ENCODE data around the gene NBPF12.
A peak's percentile ranks its signal among the peaks of the same experiment; 100 is the strongest.
"Not testable (repeated sequence)": the region's sequence is repeated elsewhere in the genome, so short reads cannot be mapped to it uniquely, and the experiment has no call there.

NBPF12 gene, protein sequence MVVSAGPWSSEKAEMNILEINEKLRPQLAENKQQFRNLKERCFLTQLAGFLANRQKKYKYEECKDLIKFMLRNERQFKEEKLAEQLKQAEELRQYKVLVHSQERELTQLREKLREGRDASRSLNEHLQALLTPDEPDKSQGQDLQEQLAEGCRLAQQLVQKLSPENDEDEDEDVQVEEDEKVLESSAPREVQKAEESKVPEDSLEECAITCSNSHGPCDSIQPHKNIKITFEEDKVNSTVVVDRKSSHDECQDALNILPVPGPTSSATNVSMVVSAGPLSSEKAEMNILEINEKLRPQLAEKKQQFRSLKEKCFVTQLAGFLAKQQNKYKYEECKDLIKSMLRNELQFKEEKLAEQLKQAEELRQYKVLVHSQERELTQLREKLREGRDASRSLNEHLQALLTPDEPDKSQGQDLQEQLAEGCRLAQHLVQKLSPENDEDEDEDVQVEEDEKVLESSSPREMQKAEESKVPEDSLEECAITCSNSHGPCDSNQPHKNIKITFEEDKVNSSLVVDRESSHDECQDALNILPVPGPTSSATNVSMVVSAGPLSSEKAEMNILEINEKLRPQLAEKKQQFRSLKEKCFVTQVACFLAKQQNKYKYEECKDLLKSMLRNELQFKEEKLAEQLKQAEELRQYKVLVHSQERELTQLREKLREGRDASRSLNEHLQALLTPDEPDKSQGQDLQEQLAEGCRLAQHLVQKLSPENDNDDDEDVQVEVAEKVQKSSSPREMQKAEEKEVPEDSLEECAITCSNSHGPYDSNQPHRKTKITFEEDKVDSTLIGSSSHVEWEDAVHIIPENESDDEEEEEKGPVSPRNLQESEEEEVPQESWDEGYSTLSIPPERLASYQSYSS (N-terminal part only)

DNA sequence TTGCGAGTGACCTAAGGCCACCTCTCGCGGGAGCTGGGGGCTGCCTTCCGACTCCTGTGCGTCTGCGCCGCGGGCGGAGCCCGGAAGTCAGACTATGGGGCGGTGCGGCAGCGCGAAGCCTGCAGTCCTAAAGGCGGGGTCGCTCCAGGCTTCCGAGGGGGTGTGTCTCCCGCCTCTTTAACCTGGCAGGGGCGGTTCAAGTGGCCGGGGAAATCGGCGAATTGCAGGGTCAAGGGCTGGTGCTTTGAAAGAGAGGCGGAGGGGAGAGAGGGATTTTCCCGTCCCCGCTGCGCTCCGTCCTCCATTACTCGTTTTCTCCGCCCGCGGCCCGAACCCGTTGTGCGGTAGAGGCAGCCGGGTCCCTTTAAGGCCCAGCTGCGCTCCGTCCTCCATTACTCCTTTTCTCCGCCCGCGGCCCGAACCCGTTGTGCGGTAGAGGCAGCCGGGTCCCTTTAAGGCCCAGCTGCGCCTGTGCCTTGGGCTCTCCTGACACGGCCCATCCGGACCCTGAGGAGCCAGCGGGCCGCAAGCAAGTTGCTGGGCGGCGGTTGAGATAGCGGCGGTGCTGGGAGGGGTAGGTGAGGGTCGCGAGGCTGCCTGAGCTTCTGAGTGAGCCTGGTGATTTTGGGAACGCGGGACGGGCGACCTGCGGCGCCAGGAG is at the start of gene NBPF12:
Gene NBPF12, plus strand, starts transcription at position 83 of the 661 bp plus-strand sequence. CDS start 21,820 bp downstream, outside the sequence.
- DNase-seq, result peak; percentile 81

DNA sequence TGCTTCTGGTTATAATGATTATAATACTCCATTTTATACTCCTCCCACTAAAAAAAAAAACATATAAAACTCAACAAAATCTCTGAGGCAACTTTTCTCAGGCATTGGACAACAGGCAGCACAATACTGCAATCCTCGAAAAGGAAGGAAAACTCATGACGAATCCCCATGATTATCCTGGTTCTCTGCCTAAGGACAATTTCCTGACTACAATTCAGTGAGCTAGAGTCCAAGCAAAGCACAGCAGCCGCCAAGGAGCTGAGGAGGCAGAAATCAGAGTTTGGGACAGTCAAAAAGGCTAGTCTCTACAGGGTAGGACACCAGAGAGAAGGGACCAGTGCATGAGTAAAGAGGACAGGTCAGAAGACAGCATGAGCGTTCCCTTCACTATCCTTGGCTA is 46.8 kb upstream of the NBPF12 start:
- DNase-seq, result not testable (repeated sequence)

DNA sequence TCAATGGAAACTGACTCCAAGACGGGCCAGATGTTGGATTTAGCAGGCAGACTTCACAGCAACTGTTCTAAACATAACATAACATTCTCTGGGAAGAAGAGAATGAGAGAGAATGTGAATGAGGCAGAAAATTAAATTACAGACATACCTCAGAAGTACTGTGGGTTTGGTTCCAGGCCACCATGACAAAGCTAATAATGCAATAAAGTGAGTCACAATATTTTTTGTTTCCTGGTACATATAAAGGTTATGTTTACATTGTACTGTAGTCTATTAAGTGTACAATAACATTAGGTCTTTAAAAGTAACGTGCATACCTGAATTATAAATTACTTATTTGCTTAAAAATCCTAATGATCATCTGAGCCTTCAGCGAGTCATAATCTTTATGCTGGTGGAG is 45.8 kb upstream of the NBPF12 start:
- not testable (repeated sequence) for DNase-seq

DNA sequence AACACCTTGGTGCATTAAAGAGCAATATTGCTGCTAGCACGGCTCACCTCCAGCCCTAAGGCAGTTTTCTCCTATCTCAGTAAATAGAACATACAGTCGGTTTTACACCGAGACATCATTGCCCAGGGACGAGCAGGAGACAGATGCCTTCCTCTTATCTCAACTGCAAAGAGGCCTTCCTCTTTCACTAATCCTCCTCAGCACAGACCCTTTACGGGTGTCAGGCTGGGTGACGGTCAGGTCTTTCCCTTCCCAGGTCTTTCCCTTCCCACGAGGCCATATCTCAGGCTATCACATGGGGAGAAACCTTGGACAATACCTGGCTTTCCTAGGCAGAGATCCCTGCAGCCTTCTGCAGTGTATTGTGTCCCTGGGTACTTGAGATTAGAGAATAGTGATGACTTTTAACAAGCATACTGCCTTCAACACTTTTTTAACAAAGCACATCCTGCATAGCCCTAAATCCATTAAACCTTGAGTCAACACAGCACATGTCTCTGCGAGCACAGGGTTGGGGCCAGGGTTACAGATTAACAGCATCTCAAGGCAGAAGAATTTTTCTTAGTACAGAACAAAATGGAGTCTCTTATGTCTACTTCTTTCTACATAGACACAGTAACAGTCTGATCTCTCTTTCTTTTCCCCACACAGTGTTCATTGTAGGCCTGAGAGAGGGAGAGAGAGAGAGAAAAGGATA is 30.4 kb upstream of the NBPF12 start:
- not testable (repeated sequence) for DNase-seq

DNA sequence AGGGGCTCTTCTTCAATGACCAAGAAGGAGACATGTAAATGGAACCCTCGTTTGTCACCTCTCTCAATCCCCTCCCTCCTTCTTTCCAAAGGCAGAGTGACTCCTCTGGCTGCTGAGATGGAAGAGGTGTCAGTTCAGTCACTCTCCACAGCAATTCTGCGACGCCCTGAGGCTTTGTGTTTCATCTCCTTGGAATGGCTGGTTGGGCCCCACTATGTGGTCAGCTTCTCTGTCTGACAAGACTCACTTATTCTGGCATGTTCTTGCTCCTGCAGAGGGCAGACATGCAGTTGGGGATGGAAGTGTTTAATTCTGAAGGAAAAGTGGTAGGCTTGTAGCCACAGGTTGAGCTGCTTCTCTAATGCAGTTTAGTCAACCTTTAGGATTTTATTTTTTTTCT is 25.1 kb upstream of the NBPF12 start:
- not testable (repeated sequence) for DNase-seq

DNA sequence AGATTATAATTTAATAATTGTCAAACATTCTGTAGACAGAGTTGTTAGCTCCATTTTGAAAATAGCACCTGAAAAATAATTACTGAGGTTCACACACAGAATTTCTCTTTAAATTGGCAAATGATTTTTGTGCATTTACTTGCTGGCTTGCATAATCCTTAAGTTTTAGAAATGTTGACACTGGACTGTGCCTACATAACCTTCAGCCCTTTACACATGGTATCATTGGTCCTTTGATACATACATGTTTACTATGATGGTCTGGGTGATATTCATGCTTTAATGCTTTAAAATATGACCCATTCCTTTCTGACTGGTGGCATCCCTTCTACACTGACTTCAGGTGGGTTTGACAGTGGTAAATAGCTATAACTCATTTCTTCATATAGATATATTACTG is 17.3 kb upstream of the NBPF12 start:
- not testable (repeated sequence) for DNase-seq

DNA sequence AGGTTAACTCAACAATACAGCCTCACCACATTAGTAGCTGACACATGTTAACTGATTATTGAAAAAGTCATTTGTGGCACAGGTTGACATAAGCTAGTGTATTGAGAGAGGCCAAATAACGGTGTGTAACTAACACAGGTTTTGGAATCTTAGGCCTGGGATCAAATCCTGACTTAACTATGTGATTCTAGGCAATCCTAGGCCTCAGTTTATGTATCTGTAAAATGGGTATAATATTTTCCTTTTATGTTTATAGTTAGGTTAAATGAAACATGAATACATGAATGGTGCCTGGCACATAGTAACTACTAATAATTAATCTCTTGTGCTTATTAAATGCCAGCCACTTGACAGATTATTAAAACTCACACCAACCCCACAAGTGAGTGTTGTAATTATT is 15.5 kb upstream of the NBPF12 start:
- not testable (repeated sequence) for DNase-seq

DNA sequence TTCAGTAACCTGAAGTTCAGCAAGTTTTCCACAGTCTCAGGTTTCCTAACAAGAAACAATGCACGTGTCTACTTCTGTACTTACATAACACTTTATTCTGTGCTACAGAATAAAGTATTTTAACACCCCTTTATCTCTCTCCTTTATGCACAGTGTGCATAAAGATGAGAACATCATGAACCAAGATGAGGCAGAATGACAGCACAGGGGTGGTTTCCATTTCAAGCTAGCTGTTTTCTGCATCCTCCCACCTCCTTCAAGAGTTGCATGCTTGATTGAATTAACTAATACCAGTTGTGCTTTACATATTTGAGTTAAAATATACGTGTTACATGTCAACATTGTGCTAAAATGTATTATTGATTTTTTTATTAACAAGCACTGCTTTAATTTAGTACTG is 14.0 kb upstream of the NBPF12 start:
- not testable (repeated sequence) for DNase-seq

DNA sequence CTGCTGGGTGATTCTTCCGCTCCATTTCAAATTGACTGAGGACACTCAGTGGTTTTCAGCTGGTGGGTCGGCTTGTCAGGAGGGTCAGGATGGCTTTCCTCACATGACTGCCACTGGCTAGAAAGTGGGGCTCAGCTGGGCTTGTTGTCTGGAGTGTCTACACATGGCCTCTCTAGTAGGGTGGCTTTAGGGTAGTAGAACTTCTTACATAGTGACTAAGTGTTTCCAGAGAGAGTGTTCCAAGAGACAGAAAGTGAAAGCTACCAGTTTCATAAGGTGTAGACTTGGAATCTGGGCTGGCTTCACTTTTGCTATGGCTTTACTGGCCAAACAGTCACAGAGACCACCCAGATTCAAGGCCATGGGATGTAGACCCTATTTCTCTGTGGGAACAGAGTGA is 11.7 kb upstream of the NBPF12 start:
- not testable (repeated sequence) for DNase-seq

DNA sequence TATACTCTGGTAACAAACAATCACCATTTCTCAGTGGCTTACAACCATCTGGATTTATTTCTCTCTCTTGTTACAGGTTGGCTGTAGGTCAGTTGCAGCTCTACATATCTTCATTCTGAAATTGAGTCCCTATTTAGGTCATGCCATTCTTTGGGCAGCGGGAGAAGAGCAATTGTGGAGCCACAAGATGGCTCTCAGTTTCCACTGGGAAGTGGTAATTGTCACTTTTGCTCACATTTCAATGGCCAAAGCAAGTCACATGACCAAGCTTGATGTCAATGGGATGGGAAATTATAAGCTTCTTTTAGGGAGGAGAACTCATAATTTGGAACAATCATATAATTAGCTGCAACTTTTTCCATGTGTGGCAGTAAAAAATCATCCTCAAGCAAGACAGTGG is 7.9 kb upstream of the NBPF12 start:
- DNase-seq, result not testable (repeated sequence)

DNA sequence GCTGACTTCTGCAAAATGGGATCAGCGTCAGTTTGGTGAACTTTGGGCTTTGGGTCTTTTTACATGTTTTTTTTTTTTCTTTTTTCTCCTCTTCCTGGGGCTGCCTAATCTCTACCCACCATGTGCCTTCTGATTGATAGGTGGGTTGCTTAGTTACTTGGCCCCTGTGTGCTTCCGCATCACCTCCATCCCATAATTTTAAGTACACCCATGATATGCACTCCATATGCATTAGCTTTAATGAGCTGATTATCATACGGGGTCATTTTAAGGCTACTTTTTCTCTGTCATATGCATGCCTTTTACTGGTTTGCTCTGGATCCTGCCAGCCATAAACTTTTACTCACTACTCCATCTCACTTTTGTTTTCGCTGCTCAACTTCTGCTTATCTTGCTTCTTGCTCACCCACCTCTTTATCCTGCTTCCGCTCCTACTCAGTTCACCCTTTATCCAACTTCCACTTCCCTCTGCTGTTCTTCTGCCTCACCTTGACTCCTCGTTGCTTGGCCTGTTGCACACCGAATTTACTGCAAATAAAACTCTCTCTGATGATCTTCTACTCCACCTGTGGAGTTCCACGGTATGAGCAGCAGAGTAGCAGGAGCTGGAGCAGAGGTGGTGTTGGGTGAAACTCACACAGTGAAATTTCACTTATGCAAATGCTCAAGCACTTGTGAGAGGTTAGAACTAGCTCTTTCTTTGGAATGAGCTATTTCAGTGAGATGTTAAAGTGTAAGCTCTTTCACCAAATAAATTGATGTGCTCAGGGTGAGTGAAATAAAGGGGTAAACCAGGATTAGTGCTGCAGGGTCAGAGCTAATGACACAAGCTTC is 3.5 kb upstream of the NBPF12 start:
- not testable (repeated sequence) for DNase-seq

DNA sequence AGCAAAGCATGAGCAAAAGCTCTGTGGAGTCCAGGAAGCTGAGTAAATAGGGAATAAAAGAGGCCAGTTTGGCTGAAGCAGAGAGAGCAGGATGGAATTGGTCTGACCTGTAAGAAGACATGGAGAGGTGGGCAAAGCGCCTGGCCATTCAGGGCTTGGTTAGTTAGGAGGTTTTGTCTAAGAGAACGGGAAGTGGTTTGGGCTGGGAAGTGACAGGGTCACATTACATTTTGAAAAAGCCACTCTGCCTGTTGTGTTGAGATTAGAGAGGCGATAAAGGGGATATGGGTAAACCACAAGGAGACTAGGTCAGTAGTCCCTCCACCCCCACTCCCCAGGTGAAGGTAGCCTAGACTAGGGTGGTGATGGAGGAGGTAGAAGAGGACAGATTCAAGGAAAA is 662 bp upstream of the NBPF12 start:
- DNase-seq, result not testable (repeated sequence)

DNA sequence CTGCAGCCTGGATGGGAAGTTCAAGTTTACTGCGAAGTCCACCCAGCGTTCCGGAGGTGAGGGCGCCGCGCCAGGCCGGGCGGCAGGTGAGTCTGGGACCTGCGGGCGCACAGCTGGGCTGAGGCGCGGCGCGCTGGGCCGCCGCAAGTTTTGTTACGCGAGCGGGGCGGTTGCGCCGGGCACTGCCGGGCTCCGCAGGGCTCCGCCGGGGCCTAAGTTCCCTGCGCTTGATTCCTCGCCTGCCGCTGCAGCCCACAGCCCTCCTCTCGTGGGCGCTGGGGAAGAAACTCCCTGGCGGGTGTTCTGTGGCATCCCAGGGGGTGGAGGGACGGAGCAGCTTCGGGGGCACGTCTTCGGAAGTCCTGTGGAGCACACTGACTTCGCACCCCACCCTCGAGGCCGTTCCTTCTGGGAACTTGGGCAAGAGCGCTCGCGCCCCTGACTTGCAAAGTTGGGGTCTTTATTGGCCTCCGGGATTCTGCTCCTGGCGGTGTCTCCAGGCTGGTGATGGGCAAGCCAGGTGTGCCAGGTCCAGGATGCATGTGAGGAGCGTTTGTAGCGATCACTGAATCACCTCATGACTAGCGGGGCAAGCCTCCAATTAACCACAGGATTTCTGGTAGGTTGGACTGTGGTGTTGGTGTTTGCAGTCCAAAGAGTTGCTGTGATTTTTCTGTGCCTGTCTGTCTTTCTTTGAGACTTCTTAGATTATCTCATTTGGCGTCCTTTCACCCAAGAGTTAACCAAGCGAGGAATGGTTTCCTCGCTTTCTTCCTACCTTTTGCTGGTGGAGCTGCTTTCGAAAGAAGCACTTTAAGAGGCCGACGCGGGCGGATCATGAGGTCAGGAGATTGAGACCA is 1.0 kb downstream of the NBPF12 start:
- not testable (repeated sequence) for DNase-seq

DNA sequence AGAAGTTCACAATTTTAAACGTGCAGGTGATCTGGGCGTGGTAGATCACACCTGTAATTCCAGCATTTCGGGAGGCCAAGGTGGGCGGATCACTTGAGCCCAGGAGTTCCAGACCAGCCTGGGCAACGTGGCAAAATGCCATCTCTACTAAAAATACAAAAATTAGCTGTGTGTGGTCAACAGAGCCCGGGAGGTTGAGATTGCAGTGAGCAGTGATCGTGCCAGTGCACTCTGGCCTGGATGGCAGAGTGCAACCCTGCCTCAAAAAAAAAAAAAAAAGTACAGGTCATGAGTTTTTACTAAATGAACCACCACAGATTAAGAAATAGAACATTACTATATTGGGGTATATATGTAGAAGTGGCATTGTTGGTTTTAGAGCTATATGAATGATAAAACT is 2.2 kb downstream of the NBPF12 start:
- DNase-seq, result not testable (repeated sequence)

DNA sequence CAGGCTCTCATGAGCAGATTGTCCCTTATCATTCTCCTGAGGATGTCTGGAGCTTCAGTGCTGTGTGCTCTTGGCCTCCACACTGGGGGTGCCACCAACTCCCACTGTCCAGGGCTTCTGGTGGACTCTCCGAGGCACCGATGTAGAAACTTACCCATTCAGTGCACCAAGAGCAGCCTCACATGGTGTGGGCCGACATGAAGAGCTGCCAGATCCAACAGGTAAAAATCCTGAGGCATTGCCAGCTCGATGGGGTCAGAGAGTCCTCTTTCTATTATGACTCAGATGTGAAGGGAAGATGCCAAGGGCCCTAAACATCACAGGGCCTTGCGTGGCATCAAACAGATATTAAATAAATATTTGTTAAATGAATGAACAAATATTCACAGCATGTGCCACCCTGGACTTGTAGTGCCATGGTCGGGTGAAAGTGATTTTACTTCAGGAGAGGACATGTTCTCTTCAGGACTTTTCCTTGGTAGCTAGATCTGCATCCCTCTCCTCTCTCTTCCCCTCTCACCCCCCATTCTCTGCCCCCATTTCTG is 5.3 kb downstream of the NBPF12 start:
- DNase-seq, result not testable (repeated sequence)

DNA sequence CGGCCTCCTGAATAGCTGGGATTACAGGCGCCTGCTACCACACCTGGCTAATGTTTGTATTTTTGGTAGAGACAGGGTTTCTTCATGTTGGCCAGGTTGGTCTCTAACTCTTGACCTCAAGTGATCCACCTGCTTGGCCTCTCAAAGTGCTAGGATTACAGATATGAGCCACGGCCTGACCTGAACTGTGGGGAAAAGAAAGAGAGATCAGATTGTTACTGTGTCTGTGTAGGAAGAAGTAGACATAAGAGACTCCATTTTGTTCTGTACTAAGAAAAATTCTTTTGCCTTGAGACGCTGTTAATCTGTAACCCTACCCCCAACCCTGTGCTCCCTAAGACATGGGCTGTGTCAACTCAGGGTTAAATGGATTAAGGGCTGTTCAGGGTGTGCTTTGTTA is 10.0 kb downstream of the NBPF12 start:
- DNase-seq, result not testable (repeated sequence)

DNA sequence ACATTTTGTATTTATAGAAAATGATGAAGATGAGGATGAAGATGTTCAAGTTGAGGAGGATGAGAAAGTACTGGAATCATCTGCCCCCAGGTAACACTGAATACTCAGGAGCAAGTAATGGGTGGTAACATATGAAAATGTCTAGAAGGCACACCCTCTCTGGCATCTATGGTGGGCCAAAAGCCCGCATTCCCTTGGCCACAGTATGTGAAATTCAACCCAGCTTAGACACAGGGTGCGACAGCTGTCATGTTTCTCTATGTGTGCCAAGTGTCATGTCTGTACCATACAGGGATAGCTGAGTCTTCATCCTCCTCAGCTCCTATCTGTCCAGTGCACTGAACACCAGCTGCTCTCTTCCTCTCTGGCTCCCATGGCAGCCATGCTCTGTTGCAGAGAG is 26.2 kb downstream of the NBPF12 start:
- not testable (repeated sequence) for DNase-seq

DNA sequence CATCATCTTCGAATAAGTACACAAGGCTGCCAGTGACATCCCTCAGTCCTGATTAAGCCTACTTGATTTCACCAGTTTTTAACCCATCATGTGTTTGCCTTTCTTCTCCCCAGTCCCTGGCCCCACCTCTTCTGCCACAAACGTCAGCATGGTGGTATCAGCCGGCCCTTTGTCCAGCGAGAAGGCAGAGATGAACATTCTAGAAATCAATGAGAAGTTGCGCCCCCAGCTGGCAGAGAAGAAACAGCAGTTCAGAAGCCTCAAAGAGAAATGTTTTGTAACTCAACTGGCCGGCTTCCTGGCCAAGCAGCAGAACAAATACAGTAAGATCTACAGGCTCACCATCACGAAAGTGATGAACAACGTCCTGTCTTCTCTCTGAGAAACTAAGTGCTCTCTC is 28.2 kb downstream of the NBPF12 start:
- DNase-seq, result not testable (repeated sequence)

DNA sequence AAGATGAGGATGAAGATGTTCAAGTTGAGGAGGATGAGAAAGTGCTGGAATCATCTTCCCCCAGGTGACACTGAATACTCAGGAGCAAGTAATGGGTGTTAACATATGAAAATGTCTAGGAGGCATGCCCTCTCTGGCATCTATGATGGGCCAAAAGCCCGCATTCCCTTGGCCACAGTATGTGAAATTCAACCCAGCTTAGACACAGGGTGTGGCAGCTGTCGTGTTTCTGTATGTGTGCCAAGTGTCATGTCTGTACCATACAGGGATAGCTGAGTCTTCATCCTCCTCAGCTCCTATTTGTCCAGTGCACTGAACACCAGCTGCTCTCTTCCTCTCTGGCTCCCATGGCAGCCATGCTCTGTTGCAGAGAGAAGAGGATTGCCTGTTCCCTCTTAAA is 32.5 kb downstream of the NBPF12 start:
- not testable (repeated sequence) for DNase-seq

DNA sequence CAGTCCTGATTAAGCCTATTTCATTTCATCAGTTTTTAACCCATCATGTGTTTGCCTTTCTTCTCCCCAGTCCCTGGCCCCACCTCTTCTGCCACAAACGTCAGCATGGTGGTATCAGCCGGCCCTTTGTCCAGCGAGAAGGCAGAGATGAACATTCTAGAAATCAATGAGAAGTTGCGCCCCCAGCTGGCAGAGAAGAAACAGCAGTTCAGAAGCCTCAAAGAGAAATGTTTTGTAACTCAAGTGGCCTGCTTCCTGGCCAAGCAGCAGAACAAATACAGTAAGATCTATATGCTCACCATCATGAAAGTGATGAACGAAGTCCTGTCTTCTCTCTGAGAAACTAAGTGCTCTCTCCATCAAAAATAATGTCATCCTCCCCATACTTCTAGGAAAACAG is 34.6 kb downstream of the NBPF12 start:
- DNase-seq, result not testable (repeated sequence)
